ENCODE data around the gene SERPING1. TPM values are rescaled to one million over a fixed set of nuclear protein-coding genes. Genes with fewer than 3 reads are reported as not detected.
A peak's percentile ranks its signal among the peaks of the same experiment; 100 is the strongest.

Gene SERPING1
- total and polyA plus RNA-seq, 2 of the 13 experiments (the other 11 are each of a cell fraction or from before 2014, with no cell fraction given) = 2.0 to 10.4 TPM

DNA sequence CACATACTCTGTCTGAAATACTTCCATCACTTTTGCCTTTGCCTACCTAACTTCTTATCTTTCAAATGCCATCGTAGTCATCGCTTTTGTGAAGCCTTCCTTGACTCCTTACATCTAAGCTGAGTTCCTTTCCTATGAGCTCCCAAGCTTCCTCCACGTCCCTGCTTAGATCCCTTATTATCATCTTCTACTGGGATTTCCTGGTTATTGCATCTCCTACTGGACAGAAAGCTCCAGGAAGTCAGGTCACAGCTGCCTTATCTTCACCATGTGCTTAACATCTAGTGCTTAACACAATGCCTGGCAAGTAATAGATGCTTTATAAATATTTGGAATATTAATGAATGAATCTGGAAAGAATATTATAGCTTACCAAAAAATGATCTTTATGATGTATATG lies 46.3 kb downstream of the SERPING1 start (continued):
- TF ChIP-seq, protein P1, sequence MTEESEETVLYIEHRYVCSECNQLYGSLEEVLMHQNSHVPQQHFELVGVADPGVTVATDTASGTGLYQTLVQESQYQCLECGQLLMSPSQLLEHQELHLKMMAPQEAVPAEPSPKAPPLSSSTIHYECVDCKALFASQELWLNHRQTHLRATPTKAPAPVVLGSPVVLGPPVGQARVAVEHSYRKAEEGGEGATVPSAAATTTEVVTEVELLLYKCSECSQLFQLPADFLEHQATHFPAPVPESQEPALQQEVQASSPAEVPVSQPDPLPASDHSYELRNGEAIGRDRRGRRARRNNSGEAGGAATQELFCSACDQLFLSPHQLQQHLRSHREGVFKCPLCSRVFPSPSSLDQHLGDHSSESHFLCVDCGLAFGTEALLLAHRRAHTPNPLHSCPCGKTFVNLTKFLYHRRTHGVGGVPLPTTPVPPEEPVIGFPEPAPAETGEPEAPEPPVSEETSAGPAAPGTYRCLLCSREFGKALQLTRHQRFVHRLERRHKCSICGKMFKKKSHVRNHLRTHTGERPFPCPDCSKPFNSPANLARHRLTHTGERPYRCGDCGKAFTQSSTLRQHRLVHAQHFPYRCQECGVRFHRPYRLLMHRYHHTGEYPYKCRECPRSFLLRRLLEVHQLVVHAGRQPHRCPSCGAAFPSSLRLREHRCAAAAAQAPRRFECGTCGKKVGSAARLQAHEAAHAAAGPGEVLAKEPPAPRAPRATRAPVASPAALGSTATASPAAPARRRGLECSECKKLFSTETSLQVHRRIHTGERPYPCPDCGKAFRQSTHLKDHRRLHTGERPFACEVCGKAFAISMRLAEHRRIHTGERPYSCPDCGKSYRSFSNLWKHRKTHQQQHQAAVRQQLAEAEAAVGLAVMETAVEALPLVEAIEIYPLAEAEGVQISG (CRISPR knock-in tag; IDR thresholded peaks at IDR 0.05) = no peak
- no peak for TF ChIP-seq KDM5B (CRISPR knock-in tag; IDR thresholded peaks at IDR 0.05; ENCODE audit: borderline replicate concordance)
- TF ChIP-seq MBD4 (IDR thresholded peaks at IDR 0.05; ENCODE audit: borderline replicate concordance, low read length) = no peak

DNA sequence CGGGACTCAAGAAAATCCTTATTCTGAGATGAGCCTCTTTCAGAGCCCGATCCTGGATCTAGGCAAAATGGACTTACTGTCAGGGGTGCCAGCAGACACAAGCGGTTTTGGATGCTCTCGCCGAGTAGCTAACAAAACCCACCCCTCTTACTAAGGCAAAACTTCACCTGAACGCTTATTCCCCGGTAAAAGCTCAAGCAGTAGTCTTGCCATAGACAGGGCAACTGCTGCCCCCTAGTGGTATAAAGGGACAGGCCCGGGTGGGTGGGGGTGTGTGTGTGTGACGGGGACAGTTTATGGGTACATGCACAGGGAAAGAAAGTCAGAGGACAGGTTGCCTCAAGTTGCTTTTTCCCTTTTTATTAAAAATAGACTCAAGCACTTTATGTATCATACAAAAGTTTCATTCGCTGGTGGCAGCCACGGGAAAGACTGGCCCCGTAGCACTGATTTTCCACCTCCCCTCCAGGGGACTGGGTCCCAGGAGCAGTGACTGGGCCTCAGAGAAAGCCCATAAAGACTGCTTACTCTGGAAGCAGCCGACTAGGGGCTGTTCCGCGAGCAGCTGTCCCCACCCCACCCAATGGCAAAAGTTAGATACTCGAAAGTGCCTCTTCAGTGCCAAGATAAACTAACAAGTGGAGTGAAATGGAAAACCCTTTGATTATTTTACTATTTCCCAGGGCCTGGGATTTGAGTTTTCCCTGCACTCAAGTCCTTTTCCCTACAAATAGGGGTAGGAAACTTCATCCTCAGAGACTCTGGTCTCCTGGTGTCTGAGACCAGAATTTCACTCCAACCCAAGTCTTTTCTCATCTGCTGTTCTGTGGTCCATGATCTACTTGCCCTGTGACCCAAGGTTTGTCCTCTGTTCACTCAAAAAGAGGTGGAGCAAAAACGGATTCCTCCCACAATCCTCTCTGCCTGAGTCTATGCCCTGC lies 47.5 kb downstream of the SERPING1 start:
- FAIRE-seq = peak; percentile 70
- peak; percentile 81 for ATAC-seq
- peak; percentile 26; the same call in 1 of the 2 replicates for TF ChIP-seq KDM3A (CRISPR knock-in tag; IDR thresholded peaks at IDR 0.05; ENCODE audit: low read depth)
- TF ChIP-seq ZNF629 (CRISPR knock-in tag; conservative IDR thresholded peaks at IDR 0.05) = peak; percentile 52
- no peak for TF ChIP-seq KAT7 (CRISPR knock-in tag; IDR thresholded peaks at IDR 0.05; ENCODE audit: borderline replicate concordance)
- TF ChIP-seq ZFX (CRISPR knock-in tag; IDR thresholded peaks at IDR 0.05; ENCODE audit: low read depth) = 0 out of 2 replicates have a peak, but pooled peaks have one; percentile 15
- TF ChIP-seq, protein P2, sequence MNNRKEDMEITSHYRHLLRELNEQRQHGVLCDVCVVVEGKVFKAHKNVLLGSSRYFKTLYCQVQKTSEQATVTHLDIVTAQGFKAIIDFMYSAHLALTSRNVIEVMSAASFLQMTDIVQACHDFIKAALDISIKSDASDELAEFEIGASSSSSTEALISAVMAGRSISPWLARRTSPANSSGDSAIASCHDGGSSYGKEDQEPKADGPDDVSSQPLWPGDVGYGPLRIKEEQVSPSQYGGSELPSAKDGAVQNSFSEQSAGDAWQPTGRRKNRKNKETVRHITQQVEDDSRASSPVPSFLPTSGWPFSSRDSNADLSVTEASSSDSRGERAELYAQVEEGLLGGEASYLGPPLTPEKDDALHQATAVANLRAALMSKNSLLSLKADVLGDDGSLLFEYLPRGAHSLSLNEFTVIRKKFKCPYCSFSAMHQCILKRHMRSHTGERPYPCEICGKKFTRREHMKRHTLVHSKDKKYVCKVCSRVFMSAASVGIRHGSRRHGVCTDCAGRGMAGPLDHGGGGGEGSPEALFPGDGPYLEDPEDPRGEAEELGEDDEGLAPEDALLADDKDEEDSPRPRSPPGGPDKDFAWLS (CRISPR knock-in tag; IDR thresholded peaks at IDR 0.05; ENCODE audit: borderline replicate concordance) = no peak
- peak; percentile 66; the same call in 1 of the 2 replicates for TF ChIP-seq SMC3 (IDR thresholded peaks at IDR 0.05; ENCODE audit: low read length)
- TF ChIP-seq, protein P3, sequence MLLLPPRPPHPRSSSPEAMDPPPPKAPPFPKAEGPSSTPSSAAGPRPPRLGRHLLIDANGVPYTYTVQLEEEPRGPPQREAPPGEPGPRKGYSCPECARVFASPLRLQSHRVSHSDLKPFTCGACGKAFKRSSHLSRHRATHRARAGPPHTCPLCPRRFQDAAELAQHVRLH (CRISPR knock-in tag; IDR thresholded peaks at IDR 0.05; ENCODE audit: borderline replicate concordance, low read depth) = no peak
- no peak for TF ChIP-seq MTA1 (CRISPR knock-in tag; IDR thresholded peaks at IDR 0.05; ENCODE audit: borderline replicate concordance)
- no peak for TF ChIP-seq TCF7L2 (IDR thresholded peaks at IDR 0.05; ENCODE audit: low read depth, low read length)
- TF ChIP-seq XRCC5 (optimal IDR thresholded peaks at IDR 0.05; ENCODE audit: low read length) = peak; percentile 55
- peak; percentile 52 for TF ChIP-seq RAD21 (CRISPR knock-in tag; IDR thresholded peaks at IDR 0.05)
- TF ChIP-seq, protein P4, sequence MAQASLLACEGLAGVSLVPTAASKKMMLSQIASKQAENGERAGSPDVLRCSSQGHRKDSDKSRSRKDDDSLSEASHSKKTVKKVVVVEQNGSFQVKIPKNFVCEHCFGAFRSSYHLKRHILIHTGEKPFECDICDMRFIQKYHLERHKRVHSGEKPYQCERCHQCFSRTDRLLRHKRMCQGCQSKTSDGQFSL (CRISPR knock-in tag; IDR thresholded peaks at IDR 0.05) = peak; percentile 87; the same call in 1 of the 2 replicates
- peak; percentile 58; the same call in 1 of the 2 replicates for TF ChIP-seq ZNF326 (CRISPR knock-in tag; IDR thresholded peaks at IDR 0.05; ENCODE audit: borderline replicate concordance)

More for the DNA sequence above, 47.5 kb downstream of the SERPING1 start:
- no peak overlapping the region for H3K9ac ChIP-seq (ENCODE audit: insufficient read depth, low read depth, low read length)
- ChIA-PET CTCF (ENCODE audit: low intra/inter-chr PET ratio, low total read pairs) (interaction anchor here (0.7 to 7.0 kb wide), 7 partner anchors 74 to 299 kb away, joined by 3 to 79 read pairs (median 3); partner anchors contain the start of gene UBE2L6), POLR2A (interaction anchor here (1.0 kb wide), 2 partner anchors 77 to 185 kb away, joined by 4 to 6 read pairs; partner anchors contain the start of genes RTN4RL2 and UBE2L6)
- peaks cover 6 to 42% of the 10 kb centered on the region in 2 experiments for H3K27me3 ChIP-seq (ENCODE audit: control insufficient read depth in 1 of 2, insufficient read depth in 2 of 2, low read length in 2 of 2)
- H3K4me2 ChIP-seq (ENCODE audit: low read depth, low read length) = peak overlapping the region; percentile 41
- H3K9me3 ChIP-seq (ENCODE audit: low read length) = no peaks in the 10 kb centered on the region
- 22% methylated on average over 12 of the region's 17 CpGs for WGBS (ENCODE audit: low lambda C conversion rate)
- intact Hi-C loops (cut with micrococcal nuclease; ENCODE audit: unreplicated experiment) = loop anchor here (1.0 to 5.0 kb wide), 3 partner anchors 77 to 300 kb away; partner anchors contain the start of gene TIMM10
- no peaks in the 10 kb centered on the region for H4K20me1 ChIP-seq (ENCODE audit: insufficient read depth, low read length)
- no TSS peak for BruUV-seq (replicated peaks)
- H3K36me3 ChIP-seq (replicated peaks in 1 of 2; ENCODE audit: control insufficient read depth in 1 of 2, insufficient read depth in 2 of 2, low read length in 2 of 2) = no peaks in the 10 kb centered on the region
- in situ Hi-C loops (cut with HindIII; ENCODE audit: extremely low pct_ligation_motif_present, low pct_unique_long_range_greater_than_20kb) = loop anchor here (5.0 to 10.0 kb wide), 3 partner anchors 78 to 298 kb away; partner anchors contain the start of gene UBE2L6
- no peaks in the 10 kb centered on the region for H3K79me2 ChIP-seq (ENCODE audit: insufficient read depth, low read length)
- peaks cover 37% of the 10 kb centered on the region for H3K4me1 ChIP-seq (ENCODE audit: insufficient read depth, low read length)
- H3K27ac ChIP-seq (ENCODE audit: extremely low read length, insufficient read depth, low read length) = no peak overlapping the region
- DNase-seq (ENCODE audit: low spot score) = peak; percentile 69
- H2AFZ ChIP-seq (ENCODE audit: low read length) = no peak overlapping the region
- H3K4me3 ChIP-seq (replicated peaks in 1 of 3; ENCODE audit: insufficient read depth in 1 of 3, low read depth in 2 of 3, low read length in 3 of 3) = no peak overlapping the region
